Measurements from ENCODE around the gene MS4A14. TPM values are rescaled to one million over a fixed set of nuclear protein-coding genes. Genes with fewer than 3 reads are reported as not detected.
"Not testable (repeated sequence)": the region's sequence is repeated elsewhere in the genome, so short reads cannot be mapped to it uniquely, and the experiment has no call there.

MS4A14 gene
- 3.6 TPM for total RNA-seq
- long read RNA-seq, partial matches to known transcripts: 0 of 9 reads
- long read RNA-seq, other reads (novel, unspliced or antisense): 8 of 9 reads

- DNase-seq (ENCODE audit: low spot score): no peak
Observed at GRCh38 chr11:60396382-60396781, at the start of gene MS4A14. MS4A14 (plus strand) TSS chr11:60396459; CDS start chr11:60396579, 120 bp downstream.

GRCh38 chr11:60347084-60347797 is 49.0 kb upstream of the MS4A14 start:
- no peak for DNase-seq (ENCODE audit: low spot score)

DNA sequence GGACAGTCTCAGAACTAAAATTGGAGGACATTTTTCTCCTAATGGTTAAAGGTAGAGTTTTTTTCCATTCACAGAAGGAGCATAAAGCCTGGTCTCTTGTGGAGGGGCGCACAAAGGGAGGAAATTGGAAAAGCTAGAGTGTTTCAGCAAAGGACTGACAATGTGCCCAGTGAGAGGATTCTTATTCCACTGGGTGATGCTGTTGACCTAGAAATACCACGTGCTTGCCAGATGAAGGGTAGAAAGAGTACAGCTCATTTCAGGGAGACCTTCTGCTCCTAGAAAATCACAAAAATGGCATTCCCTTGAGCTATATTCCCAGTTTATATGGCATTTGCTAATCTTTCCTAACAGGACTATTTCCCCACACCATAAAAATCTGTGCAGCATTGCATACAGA is 48.1 kb upstream of the MS4A14 start:
- no peak for DNase-seq (ENCODE audit: low spot score)

DNA sequence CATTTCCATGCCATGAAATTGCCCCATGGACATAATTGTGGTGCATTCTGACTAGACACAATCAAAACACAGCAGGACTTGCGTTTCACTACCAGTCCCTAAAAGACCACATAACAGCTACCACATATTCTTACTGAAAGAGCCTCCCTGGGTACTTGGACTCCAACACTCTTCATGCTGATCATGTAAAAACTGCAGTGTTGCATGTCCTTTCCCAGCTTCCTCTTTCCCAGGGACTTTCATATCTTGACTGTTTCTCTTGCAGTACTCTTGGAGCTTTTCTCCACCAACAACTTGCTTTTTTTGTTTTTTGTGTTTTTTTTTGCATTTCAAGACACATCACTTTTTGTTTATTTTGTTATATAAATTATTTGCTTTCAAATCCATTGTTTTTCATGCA is 46.3 kb upstream of the MS4A14 start:
- no peak for DNase-seq (ENCODE audit: low spot score)

- DNase-seq (ENCODE audit: low spot score): no peak
Observed at GRCh38 chr11:60357771-60358170, 38.5 kb upstream of the MS4A14 start.

DNA sequence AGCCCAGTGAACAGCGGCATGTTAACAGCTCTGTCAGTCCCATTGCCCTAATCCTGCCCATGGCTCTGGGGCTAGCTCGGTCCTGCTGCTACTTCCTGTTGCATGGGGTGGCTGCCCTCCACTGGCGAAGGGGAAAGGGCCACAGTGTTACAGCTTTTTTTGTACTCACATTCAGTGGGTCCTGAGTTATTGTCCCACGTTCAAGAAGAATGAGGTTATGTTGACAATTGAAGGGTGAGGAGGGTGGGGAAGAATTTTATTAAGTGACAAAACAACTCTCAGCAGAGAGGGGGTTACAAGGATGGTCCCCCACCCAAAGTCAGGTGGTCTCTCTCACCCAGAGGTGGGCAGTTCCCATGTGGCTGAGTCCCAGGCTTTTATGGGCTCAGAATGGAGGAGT is 35.6 kb upstream of the MS4A14 start:
- DNase-seq (ENCODE audit: low spot score): no peak

GRCh38 chr11:60362241-60362640 is 34.0 kb upstream of the MS4A14 start:
- DNase-seq (ENCODE audit: low spot score): no peak

- no peak for DNase-seq (ENCODE audit: low spot score)
Observed at GRCh38 chr11:60363542-60364470, 32.5 kb upstream of the MS4A14 start.

DNA sequence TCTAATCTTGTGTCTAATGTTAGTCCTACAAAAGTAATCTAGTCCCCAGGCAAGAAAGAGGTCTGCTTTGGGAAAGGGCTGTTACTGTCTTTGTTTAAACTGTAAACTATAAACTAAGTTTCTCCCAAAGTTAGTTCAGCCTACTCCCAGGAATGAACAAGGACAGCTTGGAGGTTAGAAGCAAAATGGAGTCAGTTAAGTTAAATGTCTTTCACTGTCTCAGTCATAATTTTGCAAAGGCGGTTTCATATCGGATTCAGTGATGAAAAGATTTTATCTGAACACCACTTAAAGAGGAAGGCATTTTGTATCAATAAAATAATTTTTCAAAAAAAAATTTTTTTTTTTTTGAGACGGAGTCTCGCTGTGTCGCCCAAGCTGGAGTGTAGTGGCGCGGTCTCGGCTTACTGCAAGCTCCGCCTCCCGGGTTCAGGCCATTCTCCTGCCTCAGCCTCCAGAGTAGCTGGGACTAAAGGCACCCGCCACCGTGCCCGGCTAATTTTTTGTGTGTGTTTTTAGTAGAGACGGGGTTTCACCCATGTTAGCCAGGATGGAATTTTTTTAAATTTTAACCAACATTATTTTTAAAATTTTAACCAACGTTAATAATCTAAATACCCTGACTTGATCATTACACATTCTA is 29.9 kb upstream of the MS4A14 start:
- not testable (repeated sequence) for DNase-seq (ENCODE audit: low spot score)

GRCh38 chr11:60367009-60367408 is 29.2 kb upstream of the MS4A14 start:
- no peak for DNase-seq (ENCODE audit: low spot score)

- DNase-seq (ENCODE audit: low spot score): no peak
Observed at GRCh38 chr11:60367896-60368295, 28.4 kb upstream of the MS4A14 start.

DNA sequence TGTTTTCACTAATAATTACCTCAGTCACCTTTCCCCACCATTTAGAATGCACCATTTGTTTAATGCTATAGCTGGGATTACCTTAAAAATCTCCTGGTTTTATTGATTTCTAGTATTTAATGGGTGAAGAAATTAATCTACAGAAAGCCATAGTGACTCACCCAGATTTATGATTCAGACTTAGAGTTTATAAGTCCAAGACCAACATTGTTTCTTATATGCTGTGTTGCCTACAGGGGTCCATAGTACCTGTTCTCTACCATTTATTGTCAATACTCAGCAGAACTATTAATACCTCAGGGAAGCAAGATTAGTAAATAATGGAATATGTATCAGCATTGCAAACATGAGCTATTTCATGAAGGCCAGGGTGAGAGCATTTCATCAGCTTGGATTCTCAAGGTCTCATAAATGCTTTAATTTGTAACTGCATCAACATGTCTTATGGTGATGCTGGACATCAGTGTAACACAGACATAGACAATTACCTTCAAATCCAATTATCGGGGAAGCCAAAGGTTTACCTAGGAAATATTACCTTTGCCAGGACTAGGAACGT is 25.9 kb upstream of the MS4A14 start:
- no peak for DNase-seq (ENCODE audit: low spot score)

GRCh38 chr11:60370811-60371298 is 25.4 kb upstream of the MS4A14 start:
- DNase-seq (ENCODE audit: low spot score): no peak

GRCh38 chr11:60371386-60371785 is 24.9 kb upstream of the MS4A14 start:
- no peak for DNase-seq (ENCODE audit: low spot score)

- DNase-seq (ENCODE audit: low spot score): no peak
Observed at GRCh38 chr11:60371854-60372253, 24.4 kb upstream of the MS4A14 start.

- no peak for DNase-seq (ENCODE audit: low spot score)
Observed at GRCh38 chr11:60372767-60373166, 23.5 kb upstream of the MS4A14 start.

- no peak for DNase-seq (ENCODE audit: low spot score)
Observed at GRCh38 chr11:60375316-60375715, 20.9 kb upstream of the MS4A14 start.

DNA sequence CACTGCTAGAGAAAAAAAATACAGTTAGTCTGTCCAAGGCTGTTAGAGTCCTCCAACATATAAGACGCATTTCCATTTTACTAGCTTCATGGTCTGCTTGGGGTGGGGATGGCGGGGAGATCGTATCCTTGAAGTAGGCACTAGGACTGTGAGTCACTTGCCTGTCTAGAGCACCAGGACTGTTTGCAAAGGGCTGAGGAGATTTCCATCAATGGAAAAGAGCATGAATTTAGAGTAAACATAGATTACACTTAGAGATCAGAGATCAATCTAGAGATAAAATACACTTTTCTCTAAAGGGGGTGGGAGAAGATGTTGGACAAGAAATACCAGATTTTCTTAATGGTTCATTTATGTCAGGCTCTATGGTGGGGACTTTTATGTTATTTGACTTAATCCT is 19.7 kb upstream of the MS4A14 start:
- no peak for DNase-seq (ENCODE audit: low spot score)

- no peak for DNase-seq (ENCODE audit: low spot score)
Observed at GRCh38 chr11:60377401-60378136, 18.7 kb upstream of the MS4A14 start.

DNA sequence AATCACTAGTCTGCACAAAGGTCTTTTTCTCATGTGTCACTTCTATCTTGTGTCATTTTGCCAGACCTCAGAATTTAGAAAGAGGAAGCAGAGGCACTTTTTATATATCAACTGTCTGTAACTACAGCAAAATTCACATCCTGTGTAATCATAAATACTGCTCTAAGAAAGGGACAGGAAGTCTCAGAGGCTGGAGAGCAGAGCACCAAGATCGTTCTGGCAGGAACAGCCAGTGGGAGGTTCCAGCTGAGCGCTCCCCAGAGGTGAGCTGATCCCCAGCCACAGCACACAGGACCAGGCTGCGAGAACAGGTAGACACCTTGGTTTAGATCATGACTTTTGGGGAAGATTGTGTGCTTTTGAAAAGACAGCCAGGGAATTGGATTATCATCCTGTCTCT is 17.9 kb upstream of the MS4A14 start, which contains the start of gene MS4A7:
TSS of gene MS4A7 (plus strand) at position 179 of the 400 bp plus-strand sequence. CDS start 4,610 bp downstream, outside the sequence.
- DNase-seq (ENCODE audit: low spot score): no peak
